Activated CD4-positive, alpha-beta T cell treated with anti-CD3 and anti-CD28 coated beads, Interleukin-2, amount 50 U/mL, for 48 hours (primary cell): ENCODE measurements around the gene CRTC3.
A peak's percentile ranks its signal among the peaks of the same experiment; 100 is the strongest.

Experiments used
- DNase-seq, 2 experiments: peaks; one replicate each; pipeline ENCODE4 v3.0.0-alpha.2; 2020

The CRTC3 gene

DNA sequence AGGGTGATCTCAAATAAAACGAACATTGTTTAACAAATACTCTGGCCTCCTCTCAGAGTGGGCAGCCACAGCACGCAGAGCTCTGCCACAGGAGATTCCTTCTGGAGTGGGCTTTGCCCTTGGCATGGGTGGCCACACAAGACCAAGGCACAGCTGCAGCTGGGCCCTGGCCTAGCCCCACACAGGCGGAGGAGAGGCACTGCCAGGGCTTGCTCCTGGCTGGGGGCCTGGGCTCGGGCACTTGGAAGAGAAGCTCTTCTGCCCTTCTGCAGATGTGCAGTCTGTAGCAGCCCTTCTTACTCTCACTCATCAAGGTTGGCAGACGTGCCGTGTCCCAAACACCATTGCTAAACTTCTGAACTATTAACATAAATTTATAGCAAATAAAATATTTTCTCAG is 67.2 kb downstream of the CRTC3 start:
- no peak for DNase-seq

DNA sequence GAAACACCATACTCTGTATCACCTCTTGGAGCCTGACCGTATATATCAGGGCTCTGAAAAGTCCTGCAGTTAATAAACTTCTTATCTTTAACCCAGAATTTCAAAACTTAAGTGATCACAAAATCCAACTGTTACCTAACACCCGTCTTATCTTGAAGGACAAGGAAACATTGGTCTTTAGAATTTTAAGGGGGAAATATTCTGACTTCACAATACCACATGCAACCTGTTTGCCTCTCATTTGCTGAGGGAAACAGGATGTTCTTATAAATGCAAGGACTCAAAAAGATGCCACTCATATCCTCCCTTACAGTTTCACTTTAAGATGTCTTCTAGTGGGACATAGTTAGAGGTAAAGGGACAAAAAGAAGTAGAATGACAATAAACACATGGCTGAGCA is 67.9 kb downstream of the CRTC3 start:
- no peak for DNase-seq

DNA sequence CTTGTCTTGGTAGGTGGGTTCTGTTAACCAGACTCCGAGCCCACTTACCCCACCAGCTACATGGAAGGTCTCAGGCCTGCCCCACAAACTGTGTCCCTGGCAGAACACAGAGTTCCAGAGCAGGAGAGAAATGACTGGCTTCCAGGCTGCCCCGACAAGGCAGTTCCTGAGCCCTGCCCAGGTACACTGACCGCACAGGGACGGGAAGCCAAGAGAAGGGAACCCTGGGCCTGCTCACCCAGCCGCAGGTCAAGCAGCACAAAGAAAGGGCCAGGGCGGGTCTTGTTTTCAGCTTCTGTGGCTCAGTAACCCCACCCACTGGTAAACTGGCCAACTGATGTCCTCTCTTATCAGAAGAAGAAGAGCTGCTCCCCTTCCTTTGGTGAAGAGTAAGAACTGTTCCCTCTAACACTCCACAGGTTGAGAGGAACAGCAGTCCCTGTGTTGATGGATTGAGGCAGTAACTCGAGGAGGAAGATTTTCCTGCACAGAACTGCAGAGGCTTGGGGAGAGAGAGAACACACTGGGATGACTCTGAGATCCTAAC is 68.4 kb downstream of the CRTC3 start:
- DNase-seq = no peak

DNA sequence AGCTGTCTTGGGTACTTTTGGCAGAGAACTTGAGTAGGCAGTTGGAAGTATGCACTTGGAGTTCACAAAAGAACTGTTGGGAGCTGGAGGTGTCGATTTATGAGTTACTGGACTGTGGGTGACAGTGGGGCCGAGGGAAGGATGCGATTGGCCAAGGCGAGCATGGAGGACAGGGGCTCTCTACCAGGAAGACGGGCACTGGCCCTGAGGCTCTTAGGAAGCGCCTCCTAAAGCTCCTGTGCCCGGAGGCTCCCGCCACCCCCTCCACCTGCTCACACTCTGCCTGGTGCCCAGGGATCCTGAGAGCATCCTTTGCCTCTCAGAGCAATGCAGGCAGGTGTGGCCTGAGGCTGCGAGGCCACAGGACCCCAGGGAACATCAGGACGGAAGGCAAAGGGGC is 69.0 kb downstream of the CRTC3 start:
- DNase-seq = no peak

DNA sequence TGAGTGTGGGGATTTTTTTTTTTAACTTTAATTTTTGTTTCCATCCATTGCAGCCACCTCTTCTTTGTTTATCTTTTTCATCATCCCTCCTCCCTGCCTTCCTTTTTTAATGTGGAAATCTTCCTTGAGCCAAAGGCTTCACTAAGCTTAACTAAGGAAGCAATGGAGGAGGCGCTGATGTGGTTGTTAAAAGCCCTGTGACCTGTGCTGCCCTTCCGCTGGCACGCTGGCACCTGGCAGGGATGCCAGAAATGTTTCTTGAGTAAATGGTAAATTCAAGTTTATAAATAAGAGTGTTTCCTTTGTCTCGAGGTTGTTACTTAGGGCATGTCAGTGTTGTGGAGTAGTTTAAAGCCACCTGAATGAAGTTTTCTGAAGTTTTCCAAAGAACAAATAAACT is 69.4 kb downstream of the CRTC3 start:
- DNase-seq = no peak

DNA sequence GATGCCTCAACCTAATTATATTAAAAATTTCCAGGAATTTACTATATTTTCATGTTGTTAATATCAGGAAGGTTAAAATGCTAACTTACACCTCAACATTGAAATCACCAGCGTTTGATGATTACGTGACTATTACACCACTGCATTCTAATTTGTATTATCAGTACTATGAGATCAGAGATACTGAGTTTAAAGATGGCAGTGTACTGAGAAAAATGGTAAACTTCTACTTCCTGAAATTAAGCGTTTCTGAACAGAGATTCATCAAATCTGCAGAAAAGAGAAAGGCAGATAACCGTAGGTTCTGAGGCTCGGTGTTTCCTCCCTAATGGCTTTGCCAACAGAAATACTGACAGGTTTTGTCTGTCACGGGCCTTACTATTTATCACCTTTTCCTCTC is 69.9 kb downstream of the CRTC3 start:
- DNase-seq = no peak

DNA sequence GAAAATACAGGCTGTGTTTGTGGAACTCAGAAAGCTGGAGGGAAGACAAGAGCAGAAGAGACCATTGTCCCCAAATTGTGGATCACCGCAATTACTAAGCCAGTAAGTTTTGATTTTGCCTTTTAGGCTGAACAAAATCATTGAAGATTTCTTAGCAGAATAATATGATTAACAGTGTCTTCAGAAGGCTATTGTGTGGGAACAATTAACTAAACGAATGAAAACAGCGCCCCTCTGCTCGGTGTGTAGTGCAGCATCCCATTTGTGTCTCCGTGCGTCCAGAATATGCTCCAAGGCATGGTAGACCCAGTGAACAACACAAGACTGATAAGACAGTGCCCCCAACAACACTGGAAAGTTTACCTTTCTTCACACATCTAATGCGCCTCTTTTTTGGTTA is 71.2 kb downstream of the CRTC3 start:
- no peak for DNase-seq

DNA sequence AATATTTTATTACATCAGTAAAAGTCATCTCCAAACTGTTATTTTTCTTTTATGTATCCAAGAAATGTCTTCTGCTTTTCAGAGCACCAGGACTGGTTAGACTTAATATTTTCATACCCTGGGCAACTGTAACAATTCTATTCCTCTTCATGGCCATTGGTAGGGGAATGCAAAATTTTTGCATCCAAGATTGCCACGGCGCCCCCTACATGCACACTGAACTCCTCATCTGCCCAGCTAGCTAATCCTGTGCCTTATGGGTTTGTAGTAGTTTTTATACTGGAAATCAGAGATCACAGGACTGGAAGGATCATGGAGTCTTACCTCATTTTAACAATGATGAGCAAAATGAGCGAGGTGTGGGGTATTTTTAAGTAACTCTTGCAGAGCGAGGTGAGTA is 74.2 kb downstream of the CRTC3 start:
- peak; percentile 62 to 71 for DNase-seq

DNA sequence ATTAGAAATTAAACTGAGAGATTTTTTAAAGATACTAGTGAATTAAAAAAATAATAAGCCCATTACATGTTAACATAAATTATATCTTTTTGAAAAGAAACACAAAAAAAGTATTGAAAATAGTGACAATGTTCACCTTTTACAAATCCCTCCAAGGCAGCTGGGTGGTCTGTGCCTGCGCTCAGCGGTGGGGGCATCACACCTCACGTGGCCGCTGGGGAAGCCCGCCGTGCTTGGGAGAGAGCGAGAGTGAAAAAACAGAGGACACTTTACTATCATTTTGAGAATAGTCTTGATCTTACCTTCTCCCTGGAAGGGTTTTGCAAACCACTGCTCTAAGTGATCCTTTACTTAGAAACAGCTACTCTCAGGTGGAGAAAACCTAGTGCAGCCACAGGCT is 76.9 kb downstream of the CRTC3 start:
- DNase-seq = no peak

DNA sequence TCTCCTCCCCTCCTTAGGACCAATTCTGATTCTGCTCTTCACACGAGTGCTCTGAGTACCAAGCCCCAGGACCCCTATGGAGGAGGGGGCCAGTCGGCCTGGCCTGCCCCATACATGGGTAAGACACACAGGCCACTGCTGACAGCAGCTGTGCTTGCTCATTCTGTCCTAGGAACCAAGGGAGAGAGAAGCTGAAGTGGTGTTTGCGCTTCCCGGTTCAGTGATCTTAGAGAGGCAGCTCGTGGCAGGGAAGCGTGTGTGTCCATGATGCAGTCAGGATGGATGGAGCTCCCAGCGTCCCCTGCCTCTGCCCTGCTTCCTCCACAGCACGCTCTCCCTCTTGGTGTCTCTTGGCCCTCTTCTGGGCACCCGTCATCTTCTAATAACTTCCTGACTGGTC is 77.6 kb downstream of the CRTC3 start:
- DNase-seq = no peak

DNA sequence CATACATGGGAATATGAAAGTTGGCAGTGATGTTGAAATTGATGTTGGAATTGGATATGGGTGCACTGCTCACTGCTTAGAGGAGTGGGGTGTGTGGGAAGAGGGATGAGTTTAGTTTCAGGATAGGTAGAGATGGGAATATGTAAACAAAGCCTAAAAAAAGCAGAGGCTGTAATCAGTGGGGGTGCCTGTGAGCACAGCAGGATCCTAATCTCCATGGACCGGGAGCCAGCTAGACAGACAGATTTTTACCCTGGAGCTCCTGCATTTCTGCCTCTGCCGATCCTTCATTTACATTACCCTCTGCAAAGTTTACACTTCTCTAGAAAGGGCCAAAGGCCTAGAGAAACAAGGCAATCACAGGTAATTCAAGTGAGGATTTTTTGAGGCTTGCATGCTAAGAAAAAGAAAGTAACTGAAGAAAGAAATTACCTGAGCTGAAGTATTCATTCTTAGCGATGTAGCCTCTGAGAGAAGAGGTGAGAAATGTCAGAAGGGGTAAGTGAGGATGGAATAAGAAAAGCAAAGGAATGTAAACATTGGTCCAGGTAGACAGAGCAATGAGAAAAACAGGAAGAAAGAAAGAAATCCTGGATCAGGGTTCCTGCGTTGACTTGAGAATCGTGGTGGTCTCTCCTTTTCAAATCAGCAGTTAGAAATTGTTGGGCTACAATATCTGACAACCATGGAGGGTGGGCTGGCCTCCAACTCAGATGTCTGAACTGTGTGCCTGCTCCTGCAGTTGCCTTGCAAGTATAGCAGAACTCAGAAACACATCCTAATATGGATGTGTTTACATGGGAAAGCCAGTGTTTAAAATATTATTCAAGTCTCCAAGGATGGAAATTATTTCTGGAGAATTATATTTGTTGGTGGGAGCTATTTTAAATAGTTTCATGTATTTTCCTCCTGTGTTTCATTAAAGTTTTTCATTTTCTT is 79.8 kb downstream of the CRTC3 start:
- no peak for DNase-seq

DNA sequence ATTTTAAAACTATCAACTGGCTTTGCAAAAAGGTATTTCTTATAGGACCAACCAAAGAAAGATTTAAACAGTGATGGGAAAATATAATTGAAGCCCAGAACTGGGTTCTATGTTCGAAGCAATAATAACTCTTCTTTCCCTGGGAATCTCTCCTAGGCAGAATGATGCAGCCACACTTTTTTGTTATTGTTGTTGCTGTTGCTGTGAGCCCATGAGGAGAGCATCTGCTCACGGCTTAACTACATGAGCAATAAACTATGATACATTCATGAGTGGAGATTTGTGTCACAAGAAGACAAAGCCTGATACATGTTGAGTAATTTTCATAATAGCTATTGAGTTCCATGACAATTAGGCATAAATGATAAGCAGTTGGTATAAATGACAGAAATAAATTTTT is 80.5 kb downstream of the CRTC3 start:
- no peak for DNase-seq

DNA sequence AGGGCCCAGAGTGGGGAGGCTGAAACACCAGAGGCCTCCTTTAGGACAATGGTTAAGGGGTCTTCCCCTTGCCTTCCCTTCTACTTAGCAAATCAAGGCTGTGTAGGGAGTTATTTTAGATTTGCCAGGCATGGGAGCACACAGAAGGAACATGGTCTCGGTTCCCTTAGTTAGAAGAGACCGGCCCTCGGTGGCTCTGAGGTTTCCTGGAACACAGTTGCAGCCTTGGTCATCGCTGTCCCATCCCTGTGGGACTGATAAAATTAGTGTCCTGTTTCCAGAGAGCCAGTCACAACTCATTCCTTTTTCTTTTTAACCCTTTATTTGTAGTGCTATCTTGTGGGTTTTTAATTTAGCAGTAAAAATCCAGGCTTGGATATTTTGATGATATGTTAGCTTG is 81.4 kb downstream of the CRTC3 start:
- DNase-seq = no peak

DNA sequence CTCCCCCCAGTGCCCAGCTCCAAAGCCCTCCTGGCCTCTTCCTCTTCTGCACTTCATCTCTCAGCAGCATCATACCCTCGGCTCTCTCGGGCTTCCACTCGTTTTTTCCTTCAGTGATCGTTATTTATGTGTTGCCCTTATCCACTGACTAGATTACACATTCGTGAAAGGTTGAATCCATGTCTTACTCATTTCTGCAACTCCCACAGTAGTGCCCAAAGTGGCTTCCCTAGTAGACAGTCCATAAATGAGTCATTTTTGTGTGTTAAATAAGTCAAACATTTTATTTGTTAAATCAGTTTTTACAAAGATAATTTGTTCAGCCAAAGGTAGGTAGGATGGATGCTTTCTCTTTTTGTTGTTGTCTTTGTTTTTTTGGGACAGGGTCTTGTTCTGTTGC is 87.4 kb downstream of the CRTC3 start:
- DNase-seq = no peak

DNA sequence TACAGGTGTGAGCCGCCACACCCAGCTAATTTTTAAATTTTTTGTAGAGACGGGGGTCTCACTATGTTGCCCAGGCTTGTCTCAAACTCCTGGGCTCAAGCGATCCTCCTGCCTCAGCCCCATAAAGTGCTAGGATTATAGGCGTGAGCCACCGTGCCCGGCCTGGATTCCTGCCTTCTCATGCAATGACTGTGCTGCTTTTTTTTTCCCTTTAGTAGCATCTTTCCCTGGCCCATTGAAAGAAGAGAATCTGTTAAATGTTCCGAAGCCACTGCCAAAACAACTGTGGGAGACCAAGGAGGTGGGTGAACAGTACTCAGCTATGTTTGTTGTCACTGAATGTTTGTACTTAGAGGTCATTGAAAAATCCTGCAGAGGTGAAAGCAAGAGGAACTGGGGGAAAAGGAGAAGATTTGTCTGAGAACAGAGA is 88.0 kb downstream of the CRTC3 start:
- DNase-seq = no peak

DNA sequence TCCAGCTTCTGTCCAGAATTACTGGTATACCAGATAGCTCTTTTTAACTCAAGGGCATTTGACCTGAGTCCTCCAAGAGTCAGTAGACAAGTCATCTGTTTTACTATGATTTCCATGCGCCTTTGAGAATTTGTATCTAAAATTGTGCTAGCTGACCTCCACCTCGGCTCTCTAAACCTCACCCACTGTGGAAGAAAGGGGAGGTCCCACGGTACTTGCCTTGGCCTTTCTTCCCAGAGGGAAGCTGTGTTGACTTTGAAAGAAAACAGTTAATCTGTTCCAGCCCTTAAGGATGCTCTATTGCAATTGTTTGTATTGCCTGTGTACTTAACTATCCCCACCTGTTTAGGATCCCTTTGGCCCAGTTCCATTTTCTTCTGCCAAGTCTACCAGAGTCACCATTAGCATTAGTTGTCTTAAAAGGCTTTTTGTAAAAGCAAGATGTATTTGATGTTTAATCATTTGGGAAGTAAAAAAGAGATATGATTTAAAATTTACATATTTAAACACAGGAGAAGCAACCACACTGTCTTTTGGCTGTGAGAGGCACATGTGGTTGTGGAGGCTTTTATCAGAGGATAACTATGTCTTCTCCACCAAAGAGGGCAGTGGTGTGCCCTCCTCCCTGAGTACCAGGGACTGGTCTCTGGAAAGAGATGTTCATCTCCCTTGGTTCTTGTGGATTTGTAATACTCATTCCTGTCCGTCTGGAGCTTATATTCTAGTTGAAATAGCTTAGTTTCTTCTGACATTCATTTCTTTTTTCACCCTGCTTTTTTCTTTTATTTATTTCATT is 88.8 kb downstream of the CRTC3 start:
- DNase-seq = no peak

DNA sequence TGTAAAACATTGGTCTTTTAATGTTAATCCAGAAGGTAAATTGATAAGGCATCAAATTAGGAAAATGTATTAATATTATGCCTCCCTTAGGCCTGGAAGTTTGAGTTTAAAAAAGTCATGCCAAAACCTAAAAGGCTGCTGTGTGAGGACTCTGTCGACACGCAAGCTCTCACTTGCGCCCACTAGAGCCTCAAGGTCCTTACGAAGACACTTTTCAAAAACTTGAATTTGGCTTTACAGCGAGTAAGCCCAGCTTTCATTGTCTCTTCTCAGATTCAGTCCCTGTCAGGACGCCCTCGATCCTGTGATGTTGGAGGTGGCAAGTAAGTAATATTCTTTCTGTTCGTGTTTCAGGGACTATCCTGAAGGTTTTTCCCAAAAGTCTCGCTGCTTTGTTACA is 89.7 kb downstream of the CRTC3 start:
- no peak for DNase-seq

DNA sequence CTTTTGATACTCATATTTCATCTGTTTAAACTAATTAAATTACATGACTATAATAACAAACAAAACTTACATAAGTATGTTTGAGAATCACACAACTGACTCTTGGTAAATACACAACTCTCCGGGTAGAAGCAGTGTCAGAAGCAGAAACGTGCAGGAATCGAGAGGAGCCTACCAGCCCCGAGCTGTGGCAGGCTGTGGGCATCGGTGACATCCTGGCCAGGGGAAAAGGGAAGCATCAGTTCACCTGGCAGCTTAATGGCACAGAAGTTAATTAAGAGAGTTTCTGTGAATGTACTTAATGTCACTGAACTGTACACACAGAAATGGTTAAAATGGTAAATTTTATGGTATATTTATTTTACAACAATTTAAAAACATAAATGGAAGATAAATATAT is 90.2 kb downstream of the CRTC3 start:
- no peak for DNase-seq

DNA sequence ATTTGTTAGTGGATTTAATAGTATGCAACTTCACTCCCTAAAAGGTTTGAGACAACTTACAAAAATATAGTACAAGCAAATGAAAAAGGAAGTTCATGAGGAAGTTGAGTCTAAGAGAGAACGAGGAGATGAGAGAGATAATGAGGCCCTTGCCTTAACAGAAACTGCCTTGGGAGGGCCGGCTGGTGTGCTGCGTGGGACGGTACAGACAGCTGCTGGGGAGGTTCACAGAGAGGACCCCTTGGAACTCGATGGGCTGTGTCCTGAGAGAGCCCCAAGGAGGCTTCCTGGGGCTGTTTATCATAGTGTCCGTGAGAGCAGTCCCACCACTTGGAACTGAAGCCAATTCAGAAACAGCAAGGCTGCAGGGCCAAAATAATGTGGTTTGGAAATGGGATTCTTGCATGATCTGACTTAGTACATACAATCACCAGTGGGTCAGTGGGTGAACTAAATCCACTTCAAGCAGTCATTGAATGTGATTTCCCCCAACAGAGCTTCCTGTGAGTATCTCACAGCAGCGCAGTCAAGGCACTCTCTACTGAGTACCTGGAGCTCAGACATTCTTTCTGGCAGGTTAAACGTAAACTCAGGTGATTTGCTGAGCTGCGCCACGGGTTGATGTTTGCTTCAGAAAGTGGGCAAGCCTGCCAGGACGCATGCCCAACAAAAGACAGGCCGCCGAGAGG is 90.8 kb downstream of the CRTC3 start:
- peak; percentile 25 to 27 for DNase-seq

DNA sequence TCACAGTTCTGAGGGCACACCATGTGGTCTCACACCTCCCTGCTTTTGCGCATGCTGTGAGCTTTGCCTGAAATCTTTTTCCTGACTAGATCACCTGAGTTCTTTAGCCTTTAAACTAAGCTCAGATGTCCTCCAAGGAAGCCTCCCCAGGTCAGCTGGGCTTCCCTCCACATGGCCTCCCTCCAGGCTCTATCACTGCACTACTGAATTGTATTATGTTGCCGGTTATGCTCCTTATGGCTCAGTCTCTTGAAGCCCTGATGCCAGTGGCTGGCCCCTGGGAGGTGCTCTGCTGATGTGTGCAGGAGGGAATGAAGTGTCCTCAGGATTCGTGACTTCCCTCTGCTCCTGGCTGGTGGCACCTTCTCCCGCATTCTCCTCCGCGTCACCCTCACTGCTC is 94.1 kb downstream of the CRTC3 start:
- no peak for DNase-seq

DNA sequence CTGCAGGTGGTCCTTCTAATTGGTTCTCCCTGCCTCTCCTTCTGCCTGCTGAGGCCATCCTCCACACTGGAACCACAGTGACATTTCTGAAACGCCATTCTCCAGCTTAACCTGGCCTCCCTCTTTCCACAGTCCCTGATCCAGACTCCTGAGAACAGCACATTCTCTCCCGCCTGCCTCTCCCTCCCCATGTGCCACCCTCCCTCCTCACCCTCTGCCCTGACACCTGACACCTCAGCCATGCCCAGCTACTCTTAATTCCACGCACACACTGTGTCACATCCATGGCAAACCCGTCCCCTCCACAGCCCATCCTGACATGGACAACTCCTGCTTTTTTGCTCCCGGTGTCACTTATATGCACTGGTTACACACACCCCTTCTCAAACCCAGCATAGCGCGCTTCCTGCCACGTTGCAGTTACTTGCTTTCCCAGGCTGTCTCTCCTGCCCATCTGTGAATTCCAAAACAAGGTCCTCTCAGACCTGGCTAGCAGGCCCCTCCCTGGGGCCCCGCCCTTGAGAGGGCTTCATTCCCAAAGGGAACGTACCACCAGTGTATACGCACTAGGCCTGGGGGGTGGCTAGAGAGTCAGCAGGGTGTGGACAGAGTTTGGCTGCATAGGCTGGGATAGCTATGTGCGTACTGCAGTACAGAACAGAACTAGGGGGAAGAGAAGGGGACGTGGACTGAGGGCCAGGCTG is 94.7 kb downstream of the CRTC3 start:
- DNase-seq = no peak

DNA sequence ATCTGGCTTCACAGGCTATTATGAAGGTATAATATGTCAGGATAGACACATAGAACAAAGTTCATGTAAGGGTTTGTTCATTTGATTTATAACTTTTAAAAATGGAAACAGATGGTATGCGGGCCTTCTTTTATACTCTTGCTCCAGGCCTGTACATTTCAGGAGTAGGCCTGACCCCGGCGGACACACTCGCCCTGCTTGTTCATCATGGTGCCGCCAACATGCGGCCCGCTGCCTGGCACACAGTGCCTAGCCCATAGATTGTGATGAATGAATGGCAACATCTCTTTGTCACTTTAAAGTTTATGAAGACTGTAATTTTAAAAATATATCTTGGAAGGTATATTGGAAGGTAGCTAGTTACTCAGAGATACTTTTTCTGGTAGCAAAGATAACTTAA is 95.3 kb downstream of the CRTC3 start:
- DNase-seq = no peak

DNA sequence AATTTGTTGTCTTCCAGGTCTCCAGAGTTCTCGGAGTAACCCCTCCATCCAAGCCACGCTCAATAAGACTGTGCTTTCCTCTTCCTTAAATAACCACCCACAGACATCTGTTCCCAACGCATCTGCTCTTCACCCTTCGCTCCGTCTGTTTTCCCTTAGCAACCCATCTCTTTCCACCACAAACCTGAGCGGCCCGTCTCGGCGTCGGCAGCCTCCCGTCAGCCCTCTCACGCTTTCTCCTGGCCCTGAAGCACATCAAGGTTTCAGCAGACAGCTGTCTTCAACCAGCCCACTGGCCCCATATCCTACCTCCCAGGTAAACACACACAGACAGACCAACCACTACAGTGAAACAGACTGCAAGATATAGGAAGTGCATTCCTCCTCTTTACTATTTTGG is 99.5 kb downstream of the CRTC3 start:
- DNase-seq = no peak
